HEK293 (cell line): ENCODE results near the gene SERPINA1.

Source experiments
- BCL11A ChIP-seq: fragments of 450-650 bp; formaldehyde crosslinking; IDR thresholded peaks from 2 replicates; pipeline ENCODE4 v1.5.1; 2016; ENCODE audit warnings: low read depth, missing biosample characterization, missing genetic modification characterization
- CTCF ChIP-seq: fragments of 450-650 bp; formaldehyde crosslinking; IDR thresholded peaks from 2 replicates; pipeline ENCODE4 v1.5.1; 2016; ENCODE audit warnings: missing biosample characterization, missing genetic modification characterization
- GLIS1 ChIP-seq: fragments of 450-650 bp; formaldehyde crosslinking; IDR thresholded peaks from 2 replicates; pipeline ENCODE4 v1.5.1; 2016; ENCODE audit warnings: missing biosample characterization, missing genetic modification characterization
- KLF10 ChIP-seq: fragments of 450-650 bp; IDR thresholded peaks from 2 replicates; pipeline ENCODE4 v1.5.1; 2018; ENCODE audit warnings: missing biosample characterization, mild to moderate bottlenecking, missing genetic modification characterization
- MEIS1 ChIP-seq: sonication (generic); formaldehyde crosslinking; IDR thresholded peaks from 2 replicates; pipeline ENCODE4 v1.8.1; 2022; ENCODE audit warnings: missing genetic modification reagents, mild to moderate bottlenecking, borderline replicate concordance
- SP3 ChIP-seq: fragments of 450-650 bp; formaldehyde crosslinking; IDR thresholded peaks from 2 replicates; pipeline ENCODE4 v1.5.1; 2016; ENCODE audit warnings: missing biosample characterization, missing genetic modification characterization
- TCF7L2 ChIP-seq: IDR thresholded peaks from 2 replicates; pipeline ENCODE4 v1.6.1; 2011; ENCODE audit warnings: low read depth, mild to moderate bottlenecking, inconsistent platforms, low read length, moderate library complexity, borderline replicate concordance
- ZBTB6 ChIP-seq: fragments of 450-650 bp; formaldehyde crosslinking; IDR thresholded peaks from 2 replicates; pipeline ENCODE4 v1.5.1; 2017; ENCODE audit warnings: missing biosample characterization, missing genetic modification characterization
- ZNF24 ChIP-seq: fragments of 450-650 bp; formaldehyde crosslinking; IDR thresholded peaks from 2 replicates; pipeline ENCODE4 v1.5.1; 2016; ENCODE audit warnings: missing biosample characterization, missing genetic modification characterization
- ZNF501 ChIP-seq: fragments of 450-650 bp; formaldehyde crosslinking; IDR thresholded peaks from 2 replicates; pipeline ENCODE4 v1.5.1; 2016; ENCODE audit warnings: missing biosample characterization, missing genetic modification characterization
- ZNF701 ChIP-seq: fragments of 450-650 bp; formaldehyde crosslinking; IDR thresholded peaks from 2 replicates; pipeline ENCODE4 v1.5.1; 2016; ENCODE audit warnings: missing biosample characterization, missing genetic modification characterization
- ZNF747 ChIP-seq: fragments of 450-650 bp; formaldehyde crosslinking; IDR thresholded peaks from 2 replicates; pipeline ENCODE4 v1.5.1; 2016; ENCODE audit warnings: missing biosample characterization, missing genetic modification characterization
- ZNF792 ChIP-seq: fragments of 450-650 bp; formaldehyde crosslinking; IDR thresholded peaks from 2 replicates; pipeline ENCODE4 v1.5.1; 2016; ENCODE audit warnings: missing biosample characterization, missing genetic modification characterization

- no peak for TF ChIP-seq SP3 (tag by site-specific recombination)
- TF ChIP-seq GLIS1 (tag by site-specific recombination), result no peak
- TF ChIP-seq CTCF, result no peak
- no peak for TF ChIP-seq TCF7L2
- no peak for TF ChIP-seq ZNF701 (tag by site-specific recombination)
- TF ChIP-seq ZNF747 (tag by site-specific recombination), result no peak
- TF ChIP-seq KLF10, result no peak
- TF ChIP-seq ZNF501 (tag by site-specific recombination), result no peak
- no peak for TF ChIP-seq ZNF24
- TF ChIP-seq ZBTB6, result no peak
- no peak for TF ChIP-seq BCL11A (tag by site-specific recombination)
- TF ChIP-seq ZNF792 (tag by site-specific recombination), result no peak
- TF ChIP-seq MEIS1, result no peak
Measured at GRCh38 chr14:94368243-94368590, 20.2 kb downstream of the SERPINA1 start.
